Glutamatergic neuron (in vitro differentiated cells): Measurements from ENCODE around the gene SLCO2A1. TPM values are rescaled to one million over a fixed set of nuclear protein-coding genes. Genes with fewer than 3 reads are reported as not detected.

Experiments
- DNase-seq: peaks from one replicate; pipeline ENCODE4 v3.0.0; 2022
- H3K27ac Mint-ChIP-seq: one replicate; pipeline ENCODE4 v1.8.0; 2020; ENCODE audit warnings: mild to moderate bottlenecking, mixed read lengths, inconsistent platforms; ENCODE audit not compliant: unreplicated experiment
- H3K27me3 Mint-ChIP-seq: one replicate; pipeline ENCODE4 v1.8.0; 2020; ENCODE audit warnings: mild to moderate bottlenecking, moderate library complexity, mixed read lengths, inconsistent platforms; ENCODE audit not compliant: unreplicated experiment
- H3K36me3 Mint-ChIP-seq: one replicate; pipeline ENCODE4 v1.8.0; 2020; ENCODE audit warnings: mild to moderate bottlenecking, mixed read lengths, inconsistent platforms; ENCODE audit not compliant: unreplicated experiment
- H3K4me1 Mint-ChIP-seq: one replicate; pipeline ENCODE4 v1.8.0; 2020; ENCODE audit warnings: mild to moderate bottlenecking, low read depth, mixed read lengths, inconsistent platforms; ENCODE audit not compliant: unreplicated experiment
- H3K4me3 Mint-ChIP-seq: one replicate; pipeline ENCODE4 v1.8.0; 2020; ENCODE audit warnings: mild to moderate bottlenecking, mixed read lengths, inconsistent platforms; ENCODE audit not compliant: unreplicated experiment
- H3K9me3 Mint-ChIP-seq: one replicate; pipeline ENCODE4 v1.8.0; 2020; ENCODE audit warnings: mild to moderate bottlenecking, moderate library complexity, mixed read lengths, inconsistent platforms; ENCODE audit not compliant: unreplicated experiment
- CTCF ChIP-seq: fragments of 200-600 bp; sonication (generic); IDR thresholded peaks from one replicate; pipeline ENCODE4 v1.5.0; 2021; ENCODE audit not compliant: partially characterized antibody, unreplicated experiment
- total RNA-seq: library from RNA; stranded (reverse); fragmentation: NEBNext Ultra II Directional; extraction: Animal tissue kit (Norgen Biotek cat#: 25700); gene quantifications from one replicate; pipeline ENCODE4 v1.2.1, GENCODE V29; 2021; ENCODE audit not compliant: unreplicated experiment

The SLCO2A1 gene
- total RNA-seq, 1 donor from 2014 or later = not detected

DNA sequence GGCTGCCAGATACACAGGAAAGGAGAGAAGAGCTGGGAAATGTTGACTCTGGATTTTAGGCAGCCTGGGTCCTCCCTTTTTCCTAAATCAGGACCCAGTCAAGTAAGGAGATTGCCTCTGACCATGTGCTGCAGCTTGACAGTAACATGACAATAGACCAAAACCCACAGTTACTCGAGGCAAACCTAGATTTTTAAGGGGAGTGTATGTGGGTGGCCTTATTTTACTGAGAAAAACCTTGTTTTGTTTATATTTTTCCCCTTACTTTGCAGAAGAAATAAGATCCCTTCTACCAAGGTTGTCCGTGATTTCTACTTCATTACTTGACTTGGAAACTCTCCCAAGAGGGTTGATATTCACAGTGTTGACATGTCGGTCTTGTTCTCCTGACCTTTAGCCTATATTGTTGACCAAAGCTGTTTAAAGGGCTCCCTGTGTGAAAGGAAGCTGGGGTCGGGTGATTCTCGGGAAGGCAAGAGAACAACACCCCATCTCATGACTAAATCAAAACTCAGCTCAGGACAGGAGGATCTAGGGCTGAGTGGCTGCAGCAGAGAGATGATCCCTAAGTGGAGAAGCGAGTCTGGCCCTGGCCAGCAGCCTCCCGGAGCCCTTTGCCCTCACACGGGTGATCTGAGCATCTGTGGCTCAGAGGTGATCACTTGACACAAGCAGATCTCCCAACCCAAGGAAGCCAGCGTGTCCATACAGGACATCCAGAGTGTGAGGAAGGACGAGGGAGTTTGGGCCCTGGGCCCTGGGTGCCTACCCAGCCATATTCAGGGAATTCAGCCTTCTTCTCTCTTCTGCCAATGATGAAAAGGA, 31.0 kb upstream of the SLCO2A1 start:
- Mint-ChIP-seq H3K9me3 (peaks cover 3% of the 10 kb centered on the region), H3K4me1 (peaks cover 4% of the 10 kb centered on the region), H3K27ac (no peak overlapping the region), H3K27me3 (peaks cover 7% of the 10 kb centered on the region), H3K4me3 (no peak overlapping the region), H3K36me3 (peaks cover 5% of the 10 kb centered on the region)
- DNase-seq = no peak
- TF ChIP-seq CTCF = no peak

GRCh38 chr3:134059671-134060560, 30.2 kb upstream of the SLCO2A1 start:
- Mint-ChIP-seq H3K4me3 (no peak overlapping the region), H3K27ac (no peak overlapping the region), H3K27me3 (peaks cover 7% of the 10 kb centered on the region), H3K36me3 (peaks cover 5% of the 10 kb centered on the region), H3K4me1 (peaks cover 4% of the 10 kb centered on the region), H3K9me3 (peaks cover 3% of the 10 kb centered on the region)
- no peak for TF ChIP-seq CTCF
- no peak for DNase-seq

- Mint-ChIP-seq H3K27me3 (peaks cover 6% of the 10 kb centered on the region), H3K4me3 (no peak overlapping the region), H3K9me3 (peaks cover 3% of the 10 kb centered on the region), H3K36me3 (peaks cover 7% of the 10 kb centered on the region), H3K27ac (no peak overlapping the region), H3K4me1 (peaks cover 4% of the 10 kb centered on the region)
- DNase-seq = no peak
- TF ChIP-seq CTCF = no peak
Observed at GRCh38 chr3:134059035-134059601, 29.4 kb upstream of the SLCO2A1 start.

GRCh38 chr3:134057654-134058110, 28.0 kb upstream of the SLCO2A1 start:
- H3K4me1 Mint-ChIP-seq = peaks cover 4% of the 10 kb centered on the region
- no peak for DNase-seq
- TF ChIP-seq CTCF = no peak
- peaks cover 3% of the 10 kb centered on the region for H3K9me3 Mint-ChIP-seq
- H3K36me3 Mint-ChIP-seq = peaks cover 9% of the 10 kb centered on the region
- no peak overlapping the region for H3K4me3 Mint-ChIP-seq
- H3K27me3 Mint-ChIP-seq = peaks cover 6% of the 10 kb centered on the region
- H3K27ac Mint-ChIP-seq = no peak overlapping the region
